Right lobe of liver (tissue), 4 donors: ENCODE measurements around the gene HAVCR2.

Source experiments
- POLR2A ChIP-seq: fragments of 450-650 bp; IDR thresholded peaks from one replicate; pipeline ENCODE4 v1.6.1; 2017; ENCODE audit warnings: antibody characterized with exemption, mild to moderate bottlenecking
- TF ChIP-seq, protein P1 (sequence below), 4 donors: fragments of 200-600 bp in 3 of 4; fragments of 450-650 bp in 1 of 4; IDR thresholded peaks; one replicate each; pipeline versions ENCODE4 v1.5.1 to v1.8.0; 2016 to 2022; ENCODE audit warnings: antibody characterized with exemption in 4 of 4, mild to moderate bottlenecking in 2 of 4
- donor health status: DM: no; HTN: no; CAD: no.
- donor health status: DM: no; HTN: no; CAD: no.
- donor health status: DM: no; HTN: yes; CAD: no.

DNA sequence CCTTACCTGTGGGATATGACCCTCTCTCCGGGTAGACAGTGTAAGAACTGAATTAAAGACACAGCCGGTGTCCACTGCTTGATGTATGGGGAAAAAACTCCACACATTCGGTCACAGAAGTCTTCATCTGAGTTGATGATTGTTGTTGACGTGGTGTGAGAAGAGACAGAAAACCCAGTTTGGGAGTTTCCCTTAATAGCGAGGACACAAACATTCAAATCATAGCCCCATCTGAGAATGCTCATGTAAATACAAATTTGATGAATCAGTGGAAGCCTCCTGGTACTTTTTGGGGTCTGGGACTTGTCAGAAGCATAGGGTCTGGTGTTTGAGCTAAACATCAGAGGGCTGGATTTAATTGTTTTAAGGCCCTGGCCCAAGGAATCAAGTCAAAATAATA, 60.9 kb downstream of the HAVCR2 start:
- TF ChIP-seq, protein P1, sequence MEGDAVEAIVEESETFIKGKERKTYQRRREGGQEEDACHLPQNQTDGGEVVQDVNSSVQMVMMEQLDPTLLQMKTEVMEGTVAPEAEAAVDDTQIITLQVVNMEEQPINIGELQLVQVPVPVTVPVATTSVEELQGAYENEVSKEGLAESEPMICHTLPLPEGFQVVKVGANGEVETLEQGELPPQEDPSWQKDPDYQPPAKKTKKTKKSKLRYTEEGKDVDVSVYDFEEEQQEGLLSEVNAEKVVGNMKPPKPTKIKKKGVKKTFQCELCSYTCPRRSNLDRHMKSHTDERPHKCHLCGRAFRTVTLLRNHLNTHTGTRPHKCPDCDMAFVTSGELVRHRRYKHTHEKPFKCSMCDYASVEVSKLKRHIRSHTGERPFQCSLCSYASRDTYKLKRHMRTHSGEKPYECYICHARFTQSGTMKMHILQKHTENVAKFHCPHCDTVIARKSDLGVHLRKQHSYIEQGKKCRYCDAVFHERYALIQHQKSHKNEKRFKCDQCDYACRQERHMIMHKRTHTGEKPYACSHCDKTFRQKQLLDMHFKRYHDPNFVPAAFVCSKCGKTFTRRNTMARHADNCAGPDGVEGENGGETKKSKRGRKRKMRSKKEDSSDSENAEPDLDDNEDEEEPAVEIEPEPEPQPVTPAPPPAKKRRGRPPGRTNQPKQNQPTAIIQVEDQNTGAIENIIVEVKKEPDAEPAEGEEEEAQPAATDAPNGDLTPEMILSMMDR (IDR thresholded peaks at IDR 0.05), result no peak
- TF ChIP-seq POLR2A, result no peak
